SK-N-MC (cell line): ENCODE measurements around the gene IL36A.

ENCODE experiments used
- EZH2 ChIP-seq: fragments of 200-600 bp; sonication (generic); IDR thresholded peaks from one replicate; pipeline ENCODE4 v1.6.1; 2017; ENCODE audit warnings: antibody characterized with exemption
- FOXP2 ChIP-seq: optimal IDR thresholded peaks from 2 replicates; pipeline ENCODE3; 2011; ENCODE audit warnings: mild to moderate bottlenecking, moderate library complexity; ENCODE audit not compliant: insufficient read depth; ENCODE audit errors: extremely low read length, control extremely low read depth
- POLR2AphosphoS5 ChIP-seq: IDR thresholded peaks from 2 replicates; pipeline ENCODE4 v1.6.1; 2012; ENCODE audit warnings: mild to moderate bottlenecking, low read depth, low read length, borderline replicate concordance

- TF ChIP-seq POLR2AphosphoS5 (no peak), EZH2 (no peak), FOXP2 (no peak)
These were observed 2.0 kb downstream of the IL36A start for GRCh38 chr2:113007250-113007649.
